ENCODE data around the gene NMT1. TPM values are rescaled to one million over a fixed set of nuclear protein-coding genes. Genes with fewer than 3 reads are reported as not detected.

NMT1 gene
- polyA plus RNA-seq, 1 of the 3 experiments (the other 2 are of a cell fraction): 30.1 TPM

DNA sequence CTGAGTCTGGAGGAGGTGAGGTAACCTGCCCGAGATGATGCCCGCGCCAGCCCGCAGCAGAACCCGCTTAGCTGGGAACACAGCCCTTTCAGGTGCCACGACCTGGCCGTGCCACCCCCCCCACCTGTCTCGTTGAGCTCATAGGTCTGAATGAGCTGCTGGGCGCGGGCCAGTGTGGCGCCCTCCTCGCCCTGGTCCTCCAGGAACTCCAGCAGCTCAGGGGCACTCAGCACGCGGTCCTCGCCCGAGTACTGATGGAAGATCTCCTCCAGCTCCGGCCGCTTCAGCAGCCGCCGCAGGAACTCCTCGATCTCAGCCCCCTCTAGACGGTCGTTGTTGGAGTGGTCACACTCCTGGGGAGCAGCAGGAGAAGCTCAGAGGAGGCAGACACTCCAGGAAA is 57.6 kb downstream of the NMT1 start:
- Histone ChIP-seq H3K27ac (ENCODE audit: low read depth in 2 of 2, low read length in 1 of 2) (no peak overlapping the region), H3K4me1 (ENCODE audit: control insufficient read depth in 1 of 2, insufficient read depth in 2 of 2, low read depth in 1 of 2, low read length in 1 of 2) (peaks cover 8 to 29% of the 10 kb centered on the region in 2 experiments; a peak in 3 of 4 replicates), H2AFZ (ENCODE audit: low read depth) (no peak overlapping the region), H3K9me3 (no peaks in the 10 kb centered on the region), H3K4me3 (ENCODE audit: low read depth in 2 of 2, low read length in 1 of 2) (no peak overlapping the region), H3K79me2 (ENCODE audit: insufficient read depth) (peaks cover 24% of the 10 kb centered on the region), H3K36me3 (replicated peaks in 1 of 2; ENCODE audit: control insufficient read depth in 1 of 2, insufficient read depth in 2 of 2, low read length in 1 of 2) (peaks cover 5 to 14% of the 10 kb centered on the region in 2 experiments), H3K4me2 (no peak overlapping the region), H3K9me2 (no peaks in the 10 kb centered on the region), H3F3A (replicated peaks; ENCODE audit: insufficient read depth) (no peaks in the 10 kb centered on the region), H3K27me3 (ENCODE audit: insufficient read depth) (no peaks in the 10 kb centered on the region), H3K9ac (no peak overlapping the region), H4K20me1 (ENCODE audit: insufficient read depth) (no peaks in the 10 kb centered on the region)
- CTCF ChIA-PET: interaction anchor here (1.0 to 9.1 kb wide), 6 partner anchors 10 to 199 kb away, joined by 3 to 169 read pairs (median 6); partner anchors contain the start of genes ACBD4, HEXIM2 and PLCD3
- WGBS (ENCODE audit: low lambda C conversion rate): 95% methylated on average over 17 of the region's 23 CpGs
- no peak for DNase-seq
- POLR2A ChIA-PET: interaction anchor here (1.5 kb wide), 1 partner anchor 198 kb away, joined by 3 read pairs; no protein-coding TSS in a partner anchor
- TF ChIP-seq, protein P1, sequence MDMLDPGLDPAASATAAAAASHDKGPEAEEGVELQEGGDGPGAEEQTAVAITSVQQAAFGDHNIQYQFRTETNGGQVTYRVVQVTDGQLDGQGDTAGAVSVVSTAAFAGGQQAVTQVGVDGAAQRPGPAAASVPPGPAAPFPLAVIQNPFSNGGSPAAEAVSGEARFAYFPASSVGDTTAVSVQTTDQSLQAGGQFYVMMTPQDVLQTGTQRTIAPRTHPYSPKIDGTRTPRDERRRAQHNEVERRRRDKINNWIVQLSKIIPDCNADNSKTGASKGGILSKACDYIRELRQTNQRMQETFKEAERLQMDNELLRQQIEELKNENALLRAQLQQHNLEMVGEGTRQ (IDR thresholded peaks at IDR 0.05; ENCODE audit: borderline replicate concordance, low read depth, low read length): no peak
- no peak for TF ChIP-seq SIN3A (IDR thresholded peaks at IDR 0.05; ENCODE audit: borderline replicate concordance, low read depth, low read length)
- TF ChIP-seq TCF12 (IDR thresholded peaks at IDR 0.05): no peak
- TF ChIP-seq NRF1 (IDR thresholded peaks at IDR 0.05; ENCODE audit: low read depth, low read length): no peak
- no peak for TF ChIP-seq CHD2 (IDR thresholded peaks at IDR 0.05; ENCODE audit: low read length, partially characterized antibody)
- TF ChIP-seq GABPA (IDR thresholded peaks at IDR 0.05; ENCODE audit: low read depth): no peak
- no peak for TF ChIP-seq SMC3 (IDR thresholded peaks at IDR 0.05; ENCODE audit: low read depth, low read length)
- TF ChIP-seq, protein P2, sequence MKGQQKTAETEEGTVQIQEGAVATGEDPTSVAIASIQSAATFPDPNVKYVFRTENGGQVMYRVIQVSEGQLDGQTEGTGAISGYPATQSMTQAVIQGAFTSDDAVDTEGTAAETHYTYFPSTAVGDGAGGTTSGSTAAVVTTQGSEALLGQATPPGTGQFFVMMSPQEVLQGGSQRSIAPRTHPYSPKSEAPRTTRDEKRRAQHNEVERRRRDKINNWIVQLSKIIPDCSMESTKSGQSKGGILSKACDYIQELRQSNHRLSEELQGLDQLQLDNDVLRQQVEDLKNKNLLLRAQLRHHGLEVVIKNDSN (IDR thresholded peaks at IDR 0.05; ENCODE audit: borderline replicate concordance, low read depth): no peak
- no peak for TF ChIP-seq ZBTB33 (IDR thresholded peaks at IDR 0.05; ENCODE audit: borderline replicate concordance, low read depth)
- TF ChIP-seq YY1 (IDR thresholded peaks at IDR 0.05; ENCODE audit: low read depth): no peak
- no peak for TF ChIP-seq JUND (IDR thresholded peaks at IDR 0.05)
- TF ChIP-seq PBX3 (IDR thresholded peaks at IDR 0.05): no peak
- no peak for TF ChIP-seq EZH2phosphoT487 (IDR thresholded peaks at IDR 0.05; ENCODE audit: borderline replicate concordance, low read depth)
- TF ChIP-seq MXI1 (IDR thresholded peaks at IDR 0.05; ENCODE audit: low read depth, low read length): no peak
- TF ChIP-seq TEAD4 (IDR thresholded peaks at IDR 0.05; ENCODE audit: borderline replicate concordance, insufficient read depth): no peak

Data from SK-N-SH (cell line).